MM.1S (cell line): ENCODE measurements around the gene NELL1.

Experiments used
- DNase-seq: peaks from one replicate; pipeline ENCODE4 v3.0.0-alpha.2; 2015
- H2AFZ ChIP-seq: fragments of 300-600 bp; sonication (generic); 2 replicates; pipeline ENCODE4 v1.6.0; 2016; ENCODE audit warnings: antibody characterized with exemption, low read length
- H3F3A ChIP-seq: fragments of 300-600 bp; sonication (generic); 2 replicates; pipeline ENCODE4 v1.6.1; 2016; ENCODE audit warnings: mild to moderate bottlenecking, antibody characterized with exemption, low read length, moderate library complexity, mixed read lengths; ENCODE audit not compliant: insufficient read depth
- H3K27ac ChIP-seq: fragments of 300-600 bp; sonication (generic); 2 replicates; pipeline ENCODE4 v1.5.1; 2016; ENCODE audit warnings: mild to moderate bottlenecking, low read length
- H3K27me3 ChIP-seq: fragments of 300-600 bp; sonication (generic); replicated peaks from 2 replicates; pipeline ENCODE4 v1.6.0; 2016; ENCODE audit warnings: low read length; ENCODE audit not compliant: insufficient read depth
- H3K36me3 ChIP-seq: fragments of 300-600 bp; sonication (generic); replicated peaks from 2 replicates; pipeline ENCODE4 v1.6.1; 2016; ENCODE audit warnings: mild to moderate bottlenecking, low read length, mixed read lengths; ENCODE audit not compliant: insufficient read depth
- H3K4me1 ChIP-seq: fragments of 300-600 bp; sonication (generic); 2 replicates; pipeline ENCODE4 v1.6.1; 2016; ENCODE audit warnings: low read length, mixed read lengths
- H3K4me2 ChIP-seq: fragments of 300-600 bp; sonication (generic); 2 replicates; pipeline ENCODE4 v1.6.0; 2016; ENCODE audit warnings: low read depth, low read length
- H3K4me3 ChIP-seq: fragments of 300-600 bp; sonication (generic); 2 replicates; pipeline ENCODE4 v1.5.1; 2016; ENCODE audit warnings: low read length, mixed read lengths
- H3K79me2 ChIP-seq: fragments of 300-600 bp; sonication (generic); 2 replicates; pipeline ENCODE4 v1.6.1; 2016; ENCODE audit warnings: mixed run types, low read length, mixed read lengths
- H3K9ac ChIP-seq: fragments of 300-600 bp; sonication (generic); 2 replicates; pipeline ENCODE4 v1.6.1; 2016; ENCODE audit warnings: low read length, mixed read lengths
- H3K9me2 ChIP-seq: fragments of 300-600 bp; sonication (generic); replicated peaks from 2 replicates; pipeline ENCODE4 v1.6.1; 2016; ENCODE audit warnings: mild to moderate bottlenecking, low read length, mixed read lengths; ENCODE audit not compliant: insufficient read depth
- H3K9me3 ChIP-seq: fragments of 300-600 bp; sonication (generic); replicated peaks from 2 replicates; pipeline ENCODE4 v1.6.1; 2016; ENCODE audit warnings: mild to moderate bottlenecking, low read length, mixed read lengths; ENCODE audit not compliant: insufficient read depth
- H4K20me1 ChIP-seq: fragments of 300-600 bp; sonication (generic); 2 replicates; pipeline ENCODE4 v1.6.1; 2016; ENCODE audit warnings: mild to moderate bottlenecking, low read length, moderate library complexity, mixed read lengths; ENCODE audit not compliant: insufficient read depth
- EZH2 ChIP-seq: fragments of 300-600 bp; sonication (generic); optimal IDR thresholded peaks from 2 replicates; pipeline ENCODE3; 2017; ENCODE audit warnings: low read depth, mild to moderate bottlenecking, antibody characterized with exemption, low read length, mixed read lengths
- EZH2phosphoT487 ChIP-seq: fragments of 300-600 bp; sonication (generic); IDR thresholded peaks from 2 replicates; pipeline ENCODE4 v1.6.1; 2018; ENCODE audit warnings: antibody characterized with exemption, low read length
- TF ChIP-seq, protein P1 (sequence below): fragments of 300-600 bp; sonication (generic); IDR thresholded peaks from 2 replicates; pipeline ENCODE4 v1.5.1; 2016; ENCODE audit warnings: antibody characterized with exemption, low read length, mixed read lengths

Gene NELL1

DNA sequence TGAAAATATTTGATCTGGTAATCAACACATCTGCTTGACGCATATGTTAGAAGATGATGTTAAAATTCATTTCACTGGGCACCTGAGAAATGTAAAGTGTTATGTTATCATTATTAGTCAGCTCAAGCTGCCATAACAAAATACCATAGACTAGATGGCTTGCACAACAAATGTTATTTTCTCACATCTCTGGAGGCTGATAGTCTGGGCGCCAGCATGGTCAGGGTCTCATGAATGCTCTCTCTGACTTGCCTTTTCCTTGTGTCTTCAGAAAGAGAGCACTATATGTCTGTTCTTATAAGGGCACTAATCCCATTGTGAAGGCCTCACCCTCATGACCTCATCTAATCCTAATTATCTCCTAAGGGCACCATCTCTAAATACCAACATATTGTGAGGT, 435.3 kb downstream of the NELL1 start:
- no peaks in the 10 kb centered on the region for H3F3A ChIP-seq
- H3K4me2 ChIP-seq: no peak overlapping the region
- no peaks in the 10 kb centered on the region for H3K79me2 ChIP-seq
- no peaks in the 10 kb centered on the region for H3K9me3 ChIP-seq
- H3K9ac ChIP-seq: no peak overlapping the region
- no peaks in the 10 kb centered on the region for H4K20me1 ChIP-seq
- no peaks in the 10 kb centered on the region for H3K4me1 ChIP-seq
- no peaks in the 10 kb centered on the region for H3K27me3 ChIP-seq
- TF ChIP-seq EZH2phosphoT487 (no peak), EZH2 (no peak)
- TF ChIP-seq, protein P1, sequence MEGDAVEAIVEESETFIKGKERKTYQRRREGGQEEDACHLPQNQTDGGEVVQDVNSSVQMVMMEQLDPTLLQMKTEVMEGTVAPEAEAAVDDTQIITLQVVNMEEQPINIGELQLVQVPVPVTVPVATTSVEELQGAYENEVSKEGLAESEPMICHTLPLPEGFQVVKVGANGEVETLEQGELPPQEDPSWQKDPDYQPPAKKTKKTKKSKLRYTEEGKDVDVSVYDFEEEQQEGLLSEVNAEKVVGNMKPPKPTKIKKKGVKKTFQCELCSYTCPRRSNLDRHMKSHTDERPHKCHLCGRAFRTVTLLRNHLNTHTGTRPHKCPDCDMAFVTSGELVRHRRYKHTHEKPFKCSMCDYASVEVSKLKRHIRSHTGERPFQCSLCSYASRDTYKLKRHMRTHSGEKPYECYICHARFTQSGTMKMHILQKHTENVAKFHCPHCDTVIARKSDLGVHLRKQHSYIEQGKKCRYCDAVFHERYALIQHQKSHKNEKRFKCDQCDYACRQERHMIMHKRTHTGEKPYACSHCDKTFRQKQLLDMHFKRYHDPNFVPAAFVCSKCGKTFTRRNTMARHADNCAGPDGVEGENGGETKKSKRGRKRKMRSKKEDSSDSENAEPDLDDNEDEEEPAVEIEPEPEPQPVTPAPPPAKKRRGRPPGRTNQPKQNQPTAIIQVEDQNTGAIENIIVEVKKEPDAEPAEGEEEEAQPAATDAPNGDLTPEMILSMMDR: no peak
- no peaks in the 10 kb centered on the region for H3K36me3 ChIP-seq
- H3K4me3 ChIP-seq: no peak overlapping the region
- no peaks in the 10 kb centered on the region for H3K9me2 ChIP-seq
- no peak for DNase-seq
- no peak overlapping the region for H2AFZ ChIP-seq
- H3K27ac ChIP-seq: no peak overlapping the region

DNA sequence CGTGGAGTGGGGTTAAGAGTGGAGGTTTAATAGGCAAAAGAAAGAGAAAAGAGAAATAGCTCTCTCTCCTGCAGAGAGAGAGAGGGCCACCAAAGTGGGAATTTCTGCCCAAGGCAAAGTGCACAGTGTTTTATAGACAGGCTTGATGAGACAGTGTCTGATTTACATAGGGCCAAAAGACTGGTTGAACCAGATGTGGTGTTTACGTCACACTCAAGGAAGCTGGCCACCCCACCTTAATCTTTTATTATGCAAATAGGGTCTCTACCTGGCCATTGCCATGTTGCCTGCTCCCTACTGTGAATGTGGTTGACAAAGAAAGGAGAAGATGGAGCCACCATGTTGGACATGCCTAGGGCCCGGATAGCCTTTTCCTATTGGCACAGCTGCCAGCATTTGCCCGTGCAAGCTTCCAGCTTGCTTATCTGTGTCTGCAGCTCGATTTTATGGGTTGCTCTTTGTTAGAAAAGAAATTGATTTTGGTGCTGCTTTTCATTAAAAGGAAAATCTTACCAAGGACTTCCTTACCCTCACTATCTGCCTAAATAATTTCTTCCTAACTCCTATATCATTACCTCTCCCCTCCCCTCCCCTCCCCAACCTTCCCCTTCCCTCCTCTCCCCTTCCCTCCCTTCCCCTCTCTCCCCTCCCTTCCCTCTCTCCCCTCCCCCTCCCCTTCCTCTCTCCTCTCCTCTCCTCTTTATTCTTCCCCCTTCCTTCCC, 436.0 kb downstream of the NELL1 start:
- no peaks in the 10 kb centered on the region for H3K36me3 ChIP-seq
- TF ChIP-seq, protein P1: no peak
- TF ChIP-seq EZH2phosphoT487: no peak
- no peaks in the 10 kb centered on the region for H3K4me1 ChIP-seq
- no peaks in the 10 kb centered on the region for H4K20me1 ChIP-seq
- no peak overlapping the region for H3K27ac ChIP-seq
- H3K9me2 ChIP-seq: no peaks in the 10 kb centered on the region
- no peak overlapping the region for H2AFZ ChIP-seq
- H3K9ac ChIP-seq: no peak overlapping the region
- no peaks in the 10 kb centered on the region for H3K79me2 ChIP-seq
- H3F3A ChIP-seq: no peaks in the 10 kb centered on the region
- H3K4me2 ChIP-seq: no peak overlapping the region
- no peaks in the 10 kb centered on the region for H3K9me3 ChIP-seq
- no peaks in the 10 kb centered on the region for H3K27me3 ChIP-seq
- DNase-seq: no peak
- no peak overlapping the region for H3K4me3 ChIP-seq

DNA sequence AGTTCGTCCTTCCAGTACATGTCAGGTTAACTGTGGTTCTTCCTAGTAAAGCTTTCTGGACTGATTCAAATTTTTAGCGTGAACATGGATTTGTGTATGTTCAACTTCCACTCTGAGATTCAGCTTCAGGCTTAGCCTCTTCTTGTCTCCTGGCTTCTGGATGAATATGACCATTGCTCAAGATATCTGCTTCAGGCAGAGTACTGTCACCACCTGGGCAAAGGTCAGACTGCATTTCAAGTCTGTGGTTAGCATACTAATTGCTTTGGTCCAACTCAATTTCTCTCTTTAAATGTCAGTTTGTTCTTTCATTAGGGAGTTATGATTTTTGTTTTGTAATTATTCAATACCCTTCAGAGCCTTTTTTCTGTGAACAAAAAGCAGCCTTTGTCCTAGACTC, 440.0 kb downstream of the NELL1 start:
- Histone ChIP-seq H3F3A (no peaks in the 10 kb centered on the region), H3K79me2 (no peaks in the 10 kb centered on the region), H3K27ac (no peak overlapping the region), H3K9ac (no peak overlapping the region), H3K4me1 (no peaks in the 10 kb centered on the region), H3K27me3 (no peaks in the 10 kb centered on the region), H3K4me3 (no peak overlapping the region), H3K4me2 (no peak overlapping the region), H3K36me3 (no peaks in the 10 kb centered on the region), H4K20me1 (no peaks in the 10 kb centered on the region), H2AFZ (no peak overlapping the region), H3K9me2 (no peaks in the 10 kb centered on the region), H3K9me3 (no peaks in the 10 kb centered on the region)
- no peak for DNase-seq
- TF ChIP-seq EZH2phosphoT487 (no peak), EZH2 (no peak)
- TF ChIP-seq, protein P1: no peak
